Osteoblast (primary cell): ENCODE data around the gene SLC25A51. TPM values are rescaled to one million over a fixed set of nuclear protein-coding genes. Genes with fewer than 3 reads are reported as not detected.

ENCODE experiments used
- DNase-seq: peaks from one replicate; pipeline ENCODE4 v3.0.0; 2011; ENCODE audit warnings: low spot score, mixed read lengths; ENCODE audit not compliant: insufficient read length; ENCODE audit errors: missing footprints
- H2AFZ ChIP-seq: 2 replicates; pipeline ENCODE4 v1.6.0; 2011; ENCODE audit warnings: mild to moderate bottlenecking, low read length
- H3K27ac ChIP-seq: 2 replicates; pipeline ENCODE4 v1.5.1; 2011; ENCODE audit warnings: mild to moderate bottlenecking, low read depth, low read length, moderate library complexity
- H3K27me3 ChIP-seq: 2 replicates; pipeline ENCODE4 v1.6.0; 2012; ENCODE audit warnings: mild to moderate bottlenecking, control low read depth, inconsistent platforms, low read length, moderate library complexity; ENCODE audit not compliant: insufficient read depth
- H3K36me3 ChIP-seq: 2 replicates; pipeline ENCODE4 v1.5.1; 2011; ENCODE audit warnings: mild to moderate bottlenecking, low read length, control low read depth, moderate library complexity; ENCODE audit not compliant: insufficient read depth
- H3K4me1 ChIP-seq: 2 replicates; pipeline ENCODE4 v1.5.1; 2011; ENCODE audit warnings: mild to moderate bottlenecking, low read length, control low read depth, moderate library complexity; ENCODE audit not compliant: insufficient read depth
- H3K4me2 ChIP-seq: 2 replicates; pipeline ENCODE4 v1.6.0; 2011; ENCODE audit warnings: mild to moderate bottlenecking, low read length; ENCODE audit not compliant: insufficient read depth
- H3K4me3 ChIP-seq: fragments of 200-600 bp; sonication (generic); 3 replicates; pipeline ENCODE4 v1.5.1; 2012; ENCODE audit warnings: mild to moderate bottlenecking, low read length, inconsistent platforms; ENCODE audit not compliant: insufficient read depth
- H3K79me2 ChIP-seq: 2 replicates; pipeline ENCODE4 v1.6.0; 2012; ENCODE audit warnings: mild to moderate bottlenecking, low read length, control low read depth, inconsistent platforms; ENCODE audit not compliant: insufficient read depth
- H3K9me3 ChIP-seq: 2 replicates; pipeline ENCODE4 v1.5.1; 2011; ENCODE audit warnings: low read depth, low read length, control low read depth
- H4K20me1 ChIP-seq: 2 replicates; pipeline ENCODE4 v1.6.0; 2012; ENCODE audit warnings: mild to moderate bottlenecking, low read length, control low read depth; ENCODE audit not compliant: insufficient read depth
- CTCF ChIP-seq: IDR thresholded peaks from 2 replicates; pipeline ENCODE4 v1.5.1; 2011; ENCODE audit warnings: mild to moderate bottlenecking, low read depth, low read length, moderate library complexity; ENCODE audit errors: extremely low read depth
- total RNA-seq: library from RNA; depleted of rRNA; stranded (reverse); fragments of >200 nt; gene quantifications from 2 replicates; pipeline ENCODE4 v1.2.3, GENCODE V29; 2012

Gene SLC25A51
- total RNA-seq, 1 donor = 119 TPM

DNA sequence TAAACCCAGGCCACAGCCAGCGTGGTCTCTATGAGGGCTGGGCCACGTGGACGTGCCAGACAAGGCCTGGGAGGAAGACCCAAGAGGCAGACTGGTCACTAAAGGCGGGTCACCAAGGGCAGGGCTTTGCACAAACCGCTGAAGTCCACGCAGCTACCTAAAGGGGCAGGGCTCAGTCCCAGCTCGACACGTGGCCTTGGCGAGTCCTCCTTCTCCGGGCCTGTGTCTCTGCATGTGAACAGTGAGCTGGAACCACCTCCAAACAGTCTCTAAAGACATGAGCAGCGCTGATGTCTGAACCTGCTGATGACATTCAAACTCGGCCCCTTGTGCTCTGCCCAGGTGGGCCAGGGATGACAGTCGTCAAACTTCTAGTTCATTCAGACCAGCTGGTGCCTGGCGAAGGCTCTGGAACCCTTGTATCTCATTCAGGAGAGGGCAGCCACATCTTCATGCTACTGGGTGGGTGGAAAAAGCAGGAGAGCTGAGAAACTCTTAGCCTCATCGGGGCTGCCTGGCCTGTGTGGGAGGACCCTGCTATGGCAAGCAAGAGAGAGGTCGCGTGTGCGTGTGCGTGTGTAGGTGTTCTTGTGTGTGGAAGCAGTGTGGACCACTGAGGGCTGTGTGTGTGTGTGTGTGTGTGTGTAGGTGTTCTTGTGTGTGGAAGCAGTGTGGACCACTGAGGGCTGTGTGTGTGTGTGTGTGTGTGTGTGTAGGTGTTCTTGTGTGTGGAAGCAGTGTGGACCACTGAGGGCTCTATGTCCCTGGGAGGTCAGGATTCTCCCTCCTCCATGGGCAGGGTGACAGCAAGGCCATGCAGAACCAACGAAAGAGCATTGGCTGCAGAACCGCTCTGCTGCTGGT is 14.1 kb upstream of the SLC25A51 start:
- H3K4me2 ChIP-seq = no peak overlapping the region
- no peak overlapping the region for H3K27ac ChIP-seq
- TF ChIP-seq CTCF = no peak
- no peaks in the 10 kb centered on the region for H3K27me3 ChIP-seq
- H3K79me2 ChIP-seq = no peaks in the 10 kb centered on the region
- H3K9me3 ChIP-seq = no peaks in the 10 kb centered on the region
- no peak overlapping the region for H3K4me3 ChIP-seq
- no peaks in the 10 kb centered on the region for H3K4me1 ChIP-seq
- no peak overlapping the region for H2AFZ ChIP-seq
- H3K36me3 ChIP-seq = peaks cover 16% of the 10 kb centered on the region
- H4K20me1 ChIP-seq = no peaks in the 10 kb centered on the region
- peak; percentile 43 for DNase-seq

DNA sequence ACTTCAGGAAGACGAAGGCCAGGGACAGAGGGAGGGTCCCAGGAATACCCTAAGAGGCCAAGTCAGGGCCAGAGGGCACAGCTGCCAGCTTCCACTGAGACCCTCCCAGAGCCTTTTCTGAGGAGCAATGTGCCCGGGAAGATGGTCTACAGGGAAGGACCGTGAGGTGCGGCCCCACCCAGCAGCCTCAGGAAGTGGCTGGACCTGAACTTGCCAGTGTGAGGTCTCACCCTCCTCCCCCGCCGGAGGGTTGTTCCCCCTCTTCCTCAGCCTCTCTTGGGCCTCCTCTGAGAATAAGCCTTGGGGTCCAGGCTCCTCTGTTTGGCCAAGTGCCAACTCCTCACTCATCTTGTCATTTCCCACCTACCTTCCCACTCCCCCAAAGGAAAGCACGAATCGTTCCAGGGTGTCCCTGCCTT is 13.4 kb upstream of the SLC25A51 start:
- H3K79me2 ChIP-seq = no peaks in the 10 kb centered on the region
- no peak overlapping the region for H2AFZ ChIP-seq
- H3K9me3 ChIP-seq = no peaks in the 10 kb centered on the region
- H3K4me3 ChIP-seq = no peak overlapping the region
- H3K27me3 ChIP-seq = no peaks in the 10 kb centered on the region
- H3K27ac ChIP-seq = no peak overlapping the region
- DNase-seq = peak; percentile 79
- H3K4me2 ChIP-seq = no peak overlapping the region
- no peaks in the 10 kb centered on the region for H3K4me1 ChIP-seq
- TF ChIP-seq CTCF = no peak
- H3K36me3 ChIP-seq = peaks cover 16% of the 10 kb centered on the region
- no peaks in the 10 kb centered on the region for H4K20me1 ChIP-seq

DNA sequence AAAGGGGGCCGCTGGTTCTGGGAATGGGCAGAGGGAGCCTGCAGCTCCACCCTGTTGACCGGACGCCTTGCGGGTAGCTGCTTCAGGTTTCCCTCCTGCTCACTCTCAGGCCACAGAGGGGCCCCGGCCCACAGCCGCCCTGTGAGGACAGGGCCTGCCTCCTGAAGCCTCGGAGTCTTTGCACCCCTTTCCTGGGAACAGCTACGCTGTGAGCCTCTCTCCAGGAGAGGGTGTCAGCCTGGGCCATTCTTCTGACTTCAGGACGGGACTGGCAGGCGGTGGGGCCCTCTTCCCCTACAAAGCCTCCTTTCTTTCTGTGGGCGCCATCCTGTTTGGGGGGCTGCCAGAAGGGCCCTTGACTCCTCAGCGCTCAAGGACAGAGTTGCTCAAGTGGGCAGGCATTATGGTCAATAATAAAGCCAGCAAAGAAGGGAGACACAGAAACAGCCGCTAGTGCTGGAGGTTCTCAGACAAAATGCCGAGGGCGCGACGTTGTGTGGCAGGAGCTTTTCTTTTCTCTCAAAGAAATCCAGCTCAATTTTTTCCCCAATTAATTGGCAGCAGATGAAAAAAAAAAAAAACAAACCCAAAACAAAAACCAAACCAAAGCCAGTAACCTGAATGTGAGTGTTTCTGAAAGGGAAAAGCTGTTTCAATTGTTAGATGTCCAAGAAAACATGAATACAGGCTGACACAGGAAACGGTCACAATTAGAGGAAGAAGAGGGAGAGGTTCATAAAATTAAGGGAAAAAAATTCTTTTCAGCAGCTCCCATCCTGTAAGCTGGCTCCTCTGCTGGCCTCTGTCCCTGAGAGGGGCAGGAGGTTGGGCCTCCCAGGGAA is 12.8 kb upstream of the SLC25A51 start:
- Histone ChIP-seq H3K4me2 (no peak overlapping the region), H3K27ac (no peak overlapping the region), H3K4me3 (no peak overlapping the region), H3K36me3 (peaks cover 16% of the 10 kb centered on the region), H3K79me2 (no peaks in the 10 kb centered on the region), H3K4me1 (no peaks in the 10 kb centered on the region), H3K27me3 (no peaks in the 10 kb centered on the region), H2AFZ (no peak overlapping the region), H4K20me1 (no peaks in the 10 kb centered on the region), H3K9me3 (no peaks in the 10 kb centered on the region)
- peak; percentile 66 for DNase-seq
- TF ChIP-seq CTCF = no peak
